ENCODE data around the gene SLC17A9. TPM values are rescaled to one million over a fixed set of nuclear protein-coding genes. Genes with fewer than 3 reads are reported as not detected.

The SLC17A9 gene
- total RNA-seq, 1 donor from 2014 or later, result 1.5 TPM

DNA sequence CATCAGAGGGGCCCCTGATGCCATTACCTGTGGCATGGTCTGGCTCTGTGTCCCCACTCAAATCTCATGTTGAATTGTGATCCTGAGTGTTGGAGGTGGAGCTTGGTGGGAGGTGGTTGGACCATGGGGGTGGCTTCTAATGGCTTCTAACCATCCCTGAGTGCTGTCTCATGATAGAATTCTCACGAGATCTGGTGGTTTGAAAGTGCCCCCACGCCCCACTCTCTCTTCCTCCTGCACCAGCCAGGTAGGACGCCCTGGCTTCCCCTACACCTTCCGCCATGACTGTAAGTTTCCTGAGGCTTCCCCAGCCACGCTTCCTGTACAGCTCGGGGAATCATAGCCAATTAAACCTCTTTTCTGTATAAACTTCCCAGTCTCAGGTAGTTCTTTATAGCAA is 39.4 kb downstream of the SLC17A9 start:
- DNase-seq, result peak; percentile 3
- no peak for ATAC-seq
- intact Hi-C loops (cut with micrococcal nuclease), result no loop called here

GRCh38 chr20:62993856-62994494 is 41.5 kb downstream of the SLC17A9 start:
- intact Hi-C loops (cut with micrococcal nuclease), result no loop called here
- peak; percentile 13 for DNase-seq

DNA sequence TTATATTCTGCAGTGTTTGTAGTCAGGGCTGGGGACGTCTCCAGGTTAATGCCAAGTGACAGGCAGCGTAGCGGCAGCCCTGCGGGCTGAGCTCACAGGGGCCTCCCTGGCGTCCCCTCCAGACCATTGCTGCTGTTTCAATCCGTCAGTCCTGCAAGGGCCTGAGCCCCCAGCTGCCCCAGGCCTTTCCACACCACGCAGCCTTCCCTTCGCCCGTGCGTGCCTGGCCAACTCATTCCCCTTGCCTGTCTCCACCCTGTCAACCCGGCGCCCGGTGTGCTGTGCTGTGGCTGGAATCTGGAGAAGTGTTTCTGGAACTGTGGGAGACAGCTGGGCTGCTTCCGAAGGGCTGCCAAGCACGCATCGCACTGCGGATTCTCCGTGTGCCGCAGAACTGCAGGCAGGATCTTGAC is 42.4 kb downstream of the SLC17A9 start:
- no peak for ATAC-seq
- peak; percentile 6 for DNase-seq
- intact Hi-C loops (cut with micrococcal nuclease), result no loop called here

More at GRCh38 chr20:62993856-62994494, 41.5 kb downstream of the SLC17A9 start:
- no peak for ATAC-seq

DNA sequence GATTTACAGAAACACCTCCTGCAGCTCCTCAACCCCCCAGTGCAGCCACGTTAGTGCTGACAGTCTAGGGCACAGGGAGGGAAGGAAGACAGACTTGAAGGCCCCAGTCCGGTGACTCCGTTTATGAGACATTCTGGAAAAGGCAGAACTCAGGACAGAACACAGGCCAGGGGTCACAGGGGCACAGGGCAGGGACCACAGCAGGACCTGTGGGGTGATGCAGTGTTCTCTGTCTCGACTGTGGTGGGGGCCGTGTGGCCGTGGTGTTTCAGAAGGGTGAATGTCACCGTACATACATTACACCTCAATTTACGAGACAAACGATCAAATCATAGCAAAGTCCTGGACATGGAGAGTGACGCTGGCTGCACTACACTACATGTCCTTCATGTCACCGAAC is 43.0 kb downstream of the SLC17A9 start:
- intact Hi-C loops (cut with micrococcal nuclease), result no loop called here
- DNase-seq (peak; percentile 5), ATAC-seq (no peak)

DNA sequence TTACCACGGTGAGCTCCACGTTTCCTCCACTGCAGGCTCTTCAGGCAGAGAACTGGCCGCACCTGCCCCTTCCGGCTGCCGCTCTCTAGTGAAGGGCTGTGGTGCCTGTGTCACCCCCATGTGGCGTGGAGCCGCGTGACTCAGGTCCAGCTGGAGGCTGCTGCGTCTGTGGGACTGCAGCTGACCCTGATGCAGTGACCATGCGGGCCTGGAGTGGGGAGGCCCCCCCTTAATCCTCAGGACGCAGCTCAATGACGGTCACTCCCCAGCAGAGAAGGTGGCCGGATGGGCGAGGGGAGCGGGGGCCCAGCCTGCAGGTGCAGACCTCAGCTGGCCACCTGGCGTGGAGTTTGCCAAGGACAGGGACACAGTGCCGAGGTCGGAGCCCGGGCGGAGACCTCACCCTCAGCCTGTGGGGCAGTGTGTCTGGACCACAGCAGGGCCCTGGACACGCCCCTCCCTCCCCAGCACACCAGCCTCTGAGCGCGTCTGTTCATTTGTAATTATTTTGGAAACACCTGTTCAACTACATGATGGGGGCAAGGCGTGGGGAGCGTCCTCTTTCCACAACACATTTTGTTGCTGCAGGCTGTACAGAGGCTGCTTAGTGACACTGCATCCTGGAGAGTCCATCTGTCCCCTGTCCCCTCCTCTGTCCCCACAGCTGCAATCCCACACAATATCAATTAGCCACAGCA is 43.5 kb downstream of the SLC17A9 start:
- intact Hi-C loops (cut with micrococcal nuclease), result no loop called here
- ATAC-seq, result no peak
- peak; percentile 5 for DNase-seq

GRCh38 chr20:62996596-62996982 is 44.1 kb downstream of the SLC17A9 start:
- no peak for ATAC-seq
- peak; percentile 1 for DNase-seq
- intact Hi-C loops (cut with micrococcal nuclease), result no loop called here

- no peak for ATAC-seq
- intact Hi-C loops (cut with micrococcal nuclease), result no loop called here
- DNase-seq, result peak; percentile 30
Measured at GRCh38 chr20:62997417-62998035, 45.0 kb downstream of the SLC17A9 start.

- ATAC-seq, result no peak
- intact Hi-C loops (cut with micrococcal nuclease), result no loop called here
Measured at GRCh38 chr20:62998449-62998848, 45.9 kb downstream of the SLC17A9 start.

GRCh38 chr20:62999580-62999979 is 47.1 kb downstream of the SLC17A9 start:
- DNase-seq (no peak), ATAC-seq (no peak)
- intact Hi-C loops (cut with micrococcal nuclease), result no loop called here

More at GRCh38 chr20:62998449-62998848, 45.9 kb downstream of the SLC17A9 start:
- peak; percentile 4 for DNase-seq

GRCh38 chr20:63000036-63000435 is 47.5 kb downstream of the SLC17A9 start:
- ATAC-seq (no peak), DNase-seq (no peak)
- intact Hi-C loops (cut with micrococcal nuclease), result loop anchor here (10.0 kb wide), 1 partner anchor 125 kb away; no protein-coding TSS in a partner anchor

DNA sequence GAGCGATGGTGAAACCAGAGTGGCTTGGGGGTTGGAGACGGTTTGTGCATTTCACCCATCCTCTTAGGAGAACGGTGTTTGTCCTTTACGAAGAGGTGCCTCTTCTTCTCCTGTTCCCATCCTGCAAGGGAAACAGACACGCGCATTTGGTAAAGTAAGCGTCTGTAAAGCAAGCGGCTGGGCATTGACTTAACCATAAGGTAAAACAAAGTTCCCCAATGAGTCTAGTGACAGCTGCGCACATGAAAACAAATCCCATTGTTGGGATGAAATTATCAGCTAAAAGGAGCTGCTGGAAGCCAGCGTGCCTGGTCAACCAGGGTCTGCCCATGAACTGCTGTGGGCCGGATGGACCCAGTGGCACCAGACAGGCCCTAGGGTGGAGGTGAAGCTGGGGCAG is 48.4 kb downstream of the SLC17A9 start:
- no peak for DNase-seq
- no peak for ATAC-seq
- intact Hi-C loops (cut with micrococcal nuclease), result loop anchor here (10.0 kb wide), 1 partner anchor 126 kb away; no protein-coding TSS in a partner anchor

- intact Hi-C loops (cut with micrococcal nuclease), result loop anchor here (10.0 kb wide), 1 partner anchor 128 kb away; no protein-coding TSS in a partner anchor
- ATAC-seq (no peak), DNase-seq (no peak)
Measured at GRCh38 chr20:63002511-63002910, 50.0 kb downstream of the SLC17A9 start.

- no peak for DNase-seq
- no peak for ATAC-seq
- intact Hi-C loops (cut with micrococcal nuclease), result loop anchor here (10.0 kb wide), 1 partner anchor 129 kb away; no protein-coding TSS in a partner anchor
Measured at GRCh38 chr20:63003546-63003945, 51.0 kb downstream of the SLC17A9 start.

GRCh38 chr20:63004607-63005364 is 52.3 kb downstream of the SLC17A9 start:
- intact Hi-C loops (cut with micrococcal nuclease), result loop anchor here (10.0 kb wide), 1 partner anchor 130 kb away; no protein-coding TSS in a partner anchor
- ATAC-seq (no peak), DNase-seq (no peak)

DNA sequence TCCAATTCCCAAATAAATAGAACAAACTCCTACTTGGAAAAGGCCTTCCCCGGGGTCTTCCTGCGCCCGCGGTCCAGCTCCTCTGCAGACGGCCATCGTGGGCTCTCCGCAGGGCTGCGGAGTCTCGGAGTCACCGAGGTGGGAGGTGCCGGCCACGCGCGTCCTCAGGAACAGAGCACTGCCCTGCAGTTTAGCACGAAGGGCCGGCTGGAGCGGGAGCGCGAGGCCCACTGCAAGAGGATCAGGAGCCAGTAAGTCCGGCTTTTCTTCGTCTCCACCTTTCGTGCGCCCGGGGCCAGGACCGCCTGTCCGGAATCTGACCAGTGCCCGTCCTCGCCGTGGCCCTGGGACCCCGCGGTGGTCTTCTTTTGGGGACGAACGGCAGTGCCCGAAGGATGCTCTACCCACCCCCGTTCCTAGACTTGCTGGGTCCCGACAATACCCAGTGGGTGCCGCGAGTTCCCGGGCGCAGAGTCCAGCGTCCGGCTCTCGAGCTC is 52.9 kb downstream of the SLC17A9 start:
- no peak for DNase-seq
- no peak for ATAC-seq
- intact Hi-C loops (cut with micrococcal nuclease), result loop anchor here (10.0 kb wide), 1 partner anchor 131 kb away; no protein-coding TSS in a partner anchor

DNA sequence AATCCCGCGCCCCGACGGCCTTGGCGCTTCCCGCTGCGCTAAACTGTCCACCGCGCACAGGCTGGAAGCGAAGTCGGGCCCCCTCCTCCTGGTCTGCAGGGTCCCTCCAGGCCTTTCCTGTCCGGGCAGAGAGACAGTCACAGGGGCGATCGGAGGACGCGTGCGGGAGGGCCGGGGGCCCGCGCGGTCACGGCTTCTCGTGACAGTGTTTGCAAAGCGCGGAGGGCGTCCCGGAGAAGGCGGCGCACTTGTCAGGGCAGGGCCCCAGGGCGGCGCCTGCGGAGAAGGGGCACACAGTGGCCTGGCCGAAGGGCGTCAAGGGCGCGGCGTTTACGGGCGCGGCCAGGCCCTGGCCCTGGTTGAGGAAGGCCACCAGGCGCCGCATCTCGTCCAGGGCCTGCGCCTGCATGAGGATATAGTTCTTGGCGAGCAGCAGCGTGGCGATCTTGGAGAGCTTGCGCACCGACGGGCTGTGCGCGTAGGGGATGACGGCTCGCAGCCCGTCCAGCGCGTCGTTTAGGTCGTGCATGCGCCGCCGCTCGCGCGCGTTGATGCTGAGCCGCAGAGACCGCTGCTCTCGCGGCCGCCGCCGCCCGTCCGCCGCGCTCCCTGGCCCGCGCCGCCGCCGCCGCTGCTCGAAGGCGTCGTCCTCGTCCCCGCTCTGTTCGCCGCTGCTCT is 53.5 kb downstream of the SLC17A9 start:
- no peak for DNase-seq
- intact Hi-C loops (cut with micrococcal nuclease), result loop anchor here (10.0 kb wide), 1 partner anchor 131 kb away; no protein-coding TSS in a partner anchor
- ATAC-seq, result no peak

GRCh38 chr20:63006540-63007359 is 54.2 kb downstream of the SLC17A9 start, which contains the start of gene BHLHE23:
Gene BHLHE23, minus strand, starts transcription at chr20:63006964. Its CDS starts 190 bp downstream, at chr20:63006774.
- DNase-seq (peak; percentile 46), ATAC-seq (peak; percentile 21)
- intact Hi-C loops (cut with micrococcal nuclease), result loop anchor here (10.0 kb wide), 1 partner anchor 132 kb away; no protein-coding TSS in a partner anchor

DNA sequence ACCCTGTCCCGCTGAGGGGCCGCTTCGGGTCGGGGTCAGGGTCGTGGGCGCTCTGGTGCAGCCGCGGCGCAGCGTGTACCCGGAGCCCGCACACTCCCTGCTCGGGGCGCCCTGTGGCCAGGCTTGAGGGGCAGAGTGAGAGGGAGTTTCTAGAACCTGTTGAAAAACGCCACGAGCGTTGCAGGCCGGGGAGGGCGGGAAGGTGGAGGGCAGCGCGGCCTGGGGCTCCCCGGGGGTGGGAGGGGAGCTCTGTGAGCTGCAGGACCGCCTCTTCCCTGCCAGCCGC is 54.8 kb downstream of the SLC17A9 start:
- intact Hi-C loops (cut with micrococcal nuclease), result loop anchor here (10.0 kb wide), 1 partner anchor 133 kb away; no protein-coding TSS in a partner anchor
- DNase-seq (no peak), ATAC-seq (no peak)
